Stomach (tissue), 9 donors: Measurements from ENCODE around the gene TOR4A. TPM values are rescaled to one million over a fixed set of nuclear protein-coding genes. Genes with fewer than 3 reads are reported as not detected.

ENCODE experiments used
- DNase-seq, 2 donors: peaks; one replicate each; pipeline versions ENCODE4 v3.0.0 to v3.0.0-alpha.2; 2013 to 2019
- H3K27ac ChIP-seq, 5 donors: fragments of 200-600 bp in 4 of 5; sonication (generic) in 4 of 5; one replicate each; pipeline ENCODE4 v1.5.1; 2013 to 2019; ENCODE audit warnings: mild to moderate bottlenecking in 1 of 5, moderate library complexity in 1 of 5
- H3K27me3 ChIP-seq, 3 donors: fragments of 200-600 bp; sonication (generic); one replicate each; pipeline ENCODE4 v1.5.1; 2017 to 2019; ENCODE audit warnings: mixed run types in 1 of 3
- H3K36me3 ChIP-seq, 4 donors: fragments of 200-600 bp; sonication (generic); 1 replicate in 3 of 4; 2 replicates in 1 of 4; pipeline ENCODE4 v1.5.1; 2016 to 2019
- H3K4me1 ChIP-seq, 4 donors: fragments of 200-600 bp; sonication (generic); one replicate each; pipeline ENCODE4 v1.5.1; 2016 to 2019
- H3K4me3 ChIP-seq, 4 donors: fragments of 200-600 bp; sonication (generic) in 3 of 4; one replicate each; pipeline ENCODE4 v1.5.1; 2016 to 2019; ENCODE audit warnings: mild to moderate bottlenecking in 1 of 4
- H3K9me3 ChIP-seq, 4 donors: fragments of 200-600 bp; sonication (generic); one replicate each; pipeline ENCODE4 v1.5.1; 2016 to 2019
- EP300 ChIP-seq: sonication (generic); formaldehyde crosslinking; IDR thresholded peaks from one replicate; pipeline ENCODE4 v1.6.1; 2017; ENCODE audit warnings: antibody characterized with exemption
- POLR2A ChIP-seq, 4 donors: fragments of 450-650 bp; IDR thresholded peaks; one replicate each; pipeline ENCODE4 v1.6.1; 2016; ENCODE audit warnings: antibody characterized with exemption in 4 of 4, control low read depth in 2 of 4, mild to moderate bottlenecking in 1 of 4, moderate library complexity in 1 of 4
- POLR2AphosphoS5 ChIP-seq, 3 donors: sonication (generic); formaldehyde crosslinking; IDR thresholded peaks; one replicate each; pipeline ENCODE4 v1.6.1; 2016; ENCODE audit warnings: antibody characterized with exemption in 3 of 3
- WGBS, 5 donors: extraction: QIAGEN DNeasy Blood & Tissue Kit in 3 of 5; methylation state at CpG; one replicate each; pipeline versions ENCODE4 v1.1.5 to v1.1.7; 2013 to 2018; 5-methylcytosine and 5-hydroxymethylcytosine counted together
- intact Hi-C: fragments of 100-400 bp; cut with DNase I; formaldehyde crosslinking; loops from one replicate; pipeline ENCODE4 v1.15.1; 2023; ENCODE audit warnings: low total_unique reads
- polyA plus RNA-seq, 3 donors: library from polyadenylated mRNA; stranded (reverse); fragments of 200-250 nt; gene quantifications; one replicate each; pipeline ENCODE4 v1.2.3, GENCODE V29; 2013
- total RNA-seq, 5 donors: library from RNA; depleted of rRNA; stranded (reverse); fragments of >200 nt; gene quantifications; one replicate each; pipeline versions ENCODE4 v1.1.0 to v1.2.3, GENCODE V29; 2014 to 2016
- TF ChIP-seq, protein P1 (sequence below), 7 experiments: fragments of 450-650 bp in 4 of 7; fragments of 200-600 bp in 3 of 7; sonication (generic) in 3 of 7; IDR thresholded peaks; one replicate each; pipeline ENCODE4 v1.5.1; 2016 to 2019; ENCODE audit warnings: antibody characterized with exemption in 7 of 7, control low read depth in 2 of 7, mild to moderate bottlenecking in 1 of 7
- donor health status: healthy with polysubstance abuse.
- donor health status: Bipolar disorder and iron deficiency.
- donor health status: healthy.

The TOR4A gene
- total and polyA plus RNA-seq, 8 donors: 5.9 to 180 (median 10.2) TPM

DNA sequence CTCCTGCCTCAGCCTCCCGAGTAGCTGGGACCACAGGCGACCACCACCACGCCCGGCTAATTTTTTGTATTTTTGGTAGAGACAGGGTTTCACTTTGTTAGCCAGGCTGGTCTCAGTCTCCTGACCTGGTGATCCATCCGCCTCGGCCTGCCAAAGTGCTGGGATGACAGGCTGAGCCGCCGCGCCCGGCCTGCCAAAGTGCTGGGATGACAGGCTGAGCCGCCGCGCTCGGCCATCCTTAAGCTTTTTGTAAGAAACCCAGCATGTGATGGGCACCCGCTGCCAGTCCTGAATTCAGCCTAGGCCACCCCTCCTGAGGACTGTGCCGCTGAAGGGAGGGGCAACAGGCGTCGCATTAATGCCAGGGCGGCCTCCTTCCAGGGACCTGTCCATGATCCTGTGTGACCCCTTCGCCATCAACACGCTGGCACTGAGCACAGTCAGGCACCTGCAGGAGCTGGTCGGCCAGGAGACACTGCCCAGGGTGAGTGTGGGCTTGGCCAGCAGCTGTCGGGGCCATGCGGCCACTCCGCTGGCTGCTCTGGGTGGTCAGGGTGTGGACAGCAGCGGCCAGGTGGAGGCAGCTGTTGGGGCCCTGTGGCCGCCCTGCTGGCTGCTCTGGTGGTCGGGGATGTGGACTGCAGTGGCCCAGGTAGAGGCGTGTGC is 11.9 kb upstream of the TOR4A start:
- H3K36me3 ChIP-seq: peaks cover 41 to 74% (median 63%) of the 10 kb centered on the region in 4 donors
- H3K27me3 ChIP-seq: no peaks in the 10 kb centered on the region
- no peak overlapping the region for H3K27ac ChIP-seq
- no peak for DNase-seq
- 89 to 96% (median 90%) methylated on average over 22 to 29 of the region's 29 CpGs for WGBS, 5 donors
- peaks cover 24 to 51% (median 43%) of the 10 kb centered on the region in 4 donors for H3K4me1 ChIP-seq
- no peaks in the 10 kb centered on the region for H3K9me3 ChIP-seq
- no peak overlapping the region for H3K4me3 ChIP-seq
- TF ChIP-seq, protein P1, sequence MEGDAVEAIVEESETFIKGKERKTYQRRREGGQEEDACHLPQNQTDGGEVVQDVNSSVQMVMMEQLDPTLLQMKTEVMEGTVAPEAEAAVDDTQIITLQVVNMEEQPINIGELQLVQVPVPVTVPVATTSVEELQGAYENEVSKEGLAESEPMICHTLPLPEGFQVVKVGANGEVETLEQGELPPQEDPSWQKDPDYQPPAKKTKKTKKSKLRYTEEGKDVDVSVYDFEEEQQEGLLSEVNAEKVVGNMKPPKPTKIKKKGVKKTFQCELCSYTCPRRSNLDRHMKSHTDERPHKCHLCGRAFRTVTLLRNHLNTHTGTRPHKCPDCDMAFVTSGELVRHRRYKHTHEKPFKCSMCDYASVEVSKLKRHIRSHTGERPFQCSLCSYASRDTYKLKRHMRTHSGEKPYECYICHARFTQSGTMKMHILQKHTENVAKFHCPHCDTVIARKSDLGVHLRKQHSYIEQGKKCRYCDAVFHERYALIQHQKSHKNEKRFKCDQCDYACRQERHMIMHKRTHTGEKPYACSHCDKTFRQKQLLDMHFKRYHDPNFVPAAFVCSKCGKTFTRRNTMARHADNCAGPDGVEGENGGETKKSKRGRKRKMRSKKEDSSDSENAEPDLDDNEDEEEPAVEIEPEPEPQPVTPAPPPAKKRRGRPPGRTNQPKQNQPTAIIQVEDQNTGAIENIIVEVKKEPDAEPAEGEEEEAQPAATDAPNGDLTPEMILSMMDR (IDR thresholded peaks at IDR 0.05): no peak
- no peak for TF ChIP-seq POLR2A (IDR thresholded peaks at IDR 0.05)
- TF ChIP-seq POLR2AphosphoS5 (IDR thresholded peaks at IDR 0.05): no peak
- TF ChIP-seq EP300: no peak
- intact Hi-C loops: no loop called here

DNA sequence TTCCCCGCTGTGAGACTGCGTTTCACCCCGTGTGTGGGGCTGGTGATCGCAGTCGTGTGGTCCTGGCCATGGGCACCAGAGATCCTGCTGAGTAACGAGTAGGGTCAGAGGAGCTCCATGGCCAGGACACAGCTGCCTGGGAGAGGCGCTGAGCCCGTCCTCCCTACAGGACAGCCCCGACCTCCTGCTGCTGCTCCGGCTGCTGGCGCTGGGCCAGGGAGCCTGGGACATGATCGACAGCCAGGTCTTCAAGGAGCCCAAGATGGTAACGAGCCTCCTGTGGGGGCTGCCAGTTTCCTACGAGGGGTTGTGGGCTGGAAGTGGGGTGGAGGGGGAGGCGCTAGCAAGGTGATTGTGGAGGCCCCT is 11.4 kb upstream of the TOR4A start:
- no peak for TF ChIP-seq POLR2A (IDR thresholded peaks at IDR 0.05)
- TF ChIP-seq, protein P1 (IDR thresholded peaks at IDR 0.05): no peak
- no peak for TF ChIP-seq EP300
- TF ChIP-seq POLR2AphosphoS5 (IDR thresholded peaks at IDR 0.05): no peak
- intact Hi-C loops: no loop called here
- Histone ChIP-seq H3K9me3 (no peaks in the 10 kb centered on the region), H3K27me3 (no peaks in the 10 kb centered on the region), H3K4me1 (peaks cover 24 to 57% (median 49%) of the 10 kb centered on the region in 4 donors), H3K4me3 (no peak overlapping the region), H3K36me3 (peaks cover 41 to 80% (median 69%) of the 10 kb centered on the region in 4 donors), H3K27ac (no peak overlapping the region)
- DNase-seq: peak in 1 of 2 donors; percentile 7
- 84 to 93% (median 87%) methylated on average over 15 of the region's 15 CpGs for WGBS, 5 donors

DNA sequence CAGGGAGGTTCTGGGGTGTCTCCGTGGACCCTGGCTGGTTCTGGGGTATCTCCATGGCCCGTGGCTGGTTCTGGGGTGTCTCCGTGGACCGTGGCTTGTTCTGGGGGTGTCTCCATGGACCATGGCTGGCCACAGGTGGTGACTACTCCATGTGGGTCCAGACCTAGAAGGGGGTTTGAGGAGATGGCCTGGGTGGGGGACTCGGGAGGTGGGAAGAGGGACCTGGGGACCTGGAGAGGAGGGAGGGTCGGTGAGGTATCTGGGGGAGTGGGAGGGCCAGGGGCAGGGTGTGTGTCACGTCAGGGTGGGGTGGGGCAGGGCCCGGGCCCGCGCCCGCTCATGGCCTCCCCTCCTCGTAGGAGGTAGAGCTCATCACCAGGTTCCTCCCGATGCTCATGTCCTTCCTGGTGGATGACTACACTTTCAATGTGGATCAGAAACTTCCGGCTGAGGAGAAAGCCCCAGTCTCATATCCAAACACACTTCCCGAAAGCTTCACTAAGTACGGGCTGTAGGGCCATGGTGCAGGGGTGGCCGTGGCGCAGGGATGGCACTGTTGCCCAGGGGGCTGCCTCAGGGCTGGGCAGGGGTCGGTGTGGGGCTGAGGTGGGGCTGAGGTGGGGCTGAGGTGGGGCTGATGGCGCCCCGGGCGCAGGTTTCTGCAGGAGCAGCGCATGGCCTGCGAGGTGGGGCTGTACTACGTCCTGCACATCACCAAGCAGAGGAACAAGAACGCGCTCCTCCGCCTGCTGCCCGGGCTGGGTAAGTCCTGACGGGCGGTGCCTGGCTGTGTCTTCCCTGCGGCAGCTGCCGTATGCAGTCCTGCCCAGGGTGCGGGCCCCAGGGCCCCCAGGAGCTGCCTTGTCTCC is 10.7 kb upstream of the TOR4A start:
- intact Hi-C loops: no loop called here
- H3K9me3 ChIP-seq: no peaks in the 10 kb centered on the region
- no peak overlapping the region for H3K4me3 ChIP-seq
- TF ChIP-seq POLR2A (IDR thresholded peaks at IDR 0.05) (no peak), POLR2AphosphoS5 (IDR thresholded peaks at IDR 0.05) (no peak), EP300 (no peak)
- TF ChIP-seq, protein P1 (IDR thresholded peaks at IDR 0.05): no peak
- H3K36me3 ChIP-seq: peaks cover 42 to 86% (median 74%) of the 10 kb centered on the region in 4 donors
- H3K4me1 ChIP-seq: peaks cover 24 to 60% (median 54%) of the 10 kb centered on the region in 4 donors
- no peak for DNase-seq
- WGBS, 5 donors: 89 to 96% (median 90%) methylated on average over 24 to 34 of the region's 34 CpGs
- H3K27me3 ChIP-seq: no peaks in the 10 kb centered on the region
- peak overlapping the region in 1 of 5 donors; percentile 76 for H3K27ac ChIP-seq

DNA sequence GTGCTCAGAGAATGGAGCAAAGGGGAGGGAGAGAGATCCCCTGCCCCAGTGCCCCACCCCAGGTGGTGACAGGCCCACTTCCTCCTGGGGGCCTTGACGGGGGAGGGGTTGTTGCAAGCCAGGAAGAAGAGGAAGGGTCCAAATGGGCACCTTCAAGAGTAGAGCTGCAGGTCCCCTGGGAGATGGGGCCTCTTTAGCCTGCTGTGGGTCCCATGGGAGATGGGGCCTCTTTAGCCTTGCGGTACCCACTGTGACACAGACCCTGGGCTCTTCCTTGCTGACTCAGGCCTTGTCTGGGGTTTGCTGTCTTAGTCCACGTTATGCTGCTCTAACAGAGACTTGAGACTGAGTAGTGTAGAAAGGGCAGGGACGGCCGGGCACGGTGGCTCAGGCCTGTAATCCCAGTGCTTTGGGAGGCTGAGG is 9.6 kb upstream of the TOR4A start:
- TF ChIP-seq, protein P1 (IDR thresholded peaks at IDR 0.05): no peak
- TF ChIP-seq EP300 (no peak), POLR2A (IDR thresholded peaks at IDR 0.05) (no peak), POLR2AphosphoS5 (IDR thresholded peaks at IDR 0.05) (no peak)
- Histone ChIP-seq H3K27me3 (no peaks in the 10 kb centered on the region), H3K4me1 (peaks cover 28 to 69% (median 60%) of the 10 kb centered on the region in 4 donors), H3K36me3 (peaks cover 52 to 93% (median 82%) of the 10 kb centered on the region in 4 donors), H3K4me3 (peak overlapping the region in 1 of 4 donors; percentile 30), H3K9me3 (no peaks in the 10 kb centered on the region), H3K27ac (peak overlapping the region; percentile 52 to 95 (median 77))
- intact Hi-C loops: no loop called here
- WGBS, 5 donors: 85 to 93% (median 88%) methylated on average over 2 to 6 of the region's 6 CpGs
- DNase-seq: peak in 1 of 2 donors; percentile 4
